ENCODE data around the gene SIPA1L3.

- no peak for TF ChIP-seq CTCF (IDR thresholded peaks at IDR 0.05 in 4 of 5, conservative IDR thresholded peaks at IDR 0.05 in 1 of 5)
- TF ChIP-seq POLR2A (IDR thresholded peaks at IDR 0.05), result no peak
Observed at GRCh38 chr19:38213469-38213868, 306.5 kb downstream of the SIPA1L3 start.
